Osteoblast (primary cell): ENCODE results near the gene CDH26. TPM values are rescaled to one million over a fixed set of nuclear protein-coding genes. Genes with fewer than 3 reads are reported as not detected.

Source experiments
- DNase-seq: peaks from one replicate; pipeline ENCODE4 v3.0.0; 2011; ENCODE audit warnings: low spot score, mixed read lengths; ENCODE audit not compliant: insufficient read length; ENCODE audit errors: missing footprints
- H2AFZ ChIP-seq: 2 replicates; pipeline ENCODE4 v1.6.0; 2011; ENCODE audit warnings: mild to moderate bottlenecking, low read length
- H3K27ac ChIP-seq: 2 replicates; pipeline ENCODE4 v1.5.1; 2011; ENCODE audit warnings: mild to moderate bottlenecking, low read depth, low read length, moderate library complexity
- H3K27me3 ChIP-seq: 2 replicates; pipeline ENCODE4 v1.6.0; 2012; ENCODE audit warnings: mild to moderate bottlenecking, control low read depth, inconsistent platforms, low read length, moderate library complexity; ENCODE audit not compliant: insufficient read depth
- H3K36me3 ChIP-seq: 2 replicates; pipeline ENCODE4 v1.5.1; 2011; ENCODE audit warnings: mild to moderate bottlenecking, low read length, control low read depth, moderate library complexity; ENCODE audit not compliant: insufficient read depth
- H3K4me1 ChIP-seq: 2 replicates; pipeline ENCODE4 v1.5.1; 2011; ENCODE audit warnings: mild to moderate bottlenecking, low read length, control low read depth, moderate library complexity; ENCODE audit not compliant: insufficient read depth
- H3K4me2 ChIP-seq: 2 replicates; pipeline ENCODE4 v1.6.0; 2011; ENCODE audit warnings: mild to moderate bottlenecking, low read length; ENCODE audit not compliant: insufficient read depth
- H3K4me3 ChIP-seq: fragments of 200-600 bp; sonication (generic); 3 replicates; pipeline ENCODE4 v1.5.1; 2012; ENCODE audit warnings: mild to moderate bottlenecking, low read length, inconsistent platforms; ENCODE audit not compliant: insufficient read depth
- H3K79me2 ChIP-seq: 2 replicates; pipeline ENCODE4 v1.6.0; 2012; ENCODE audit warnings: mild to moderate bottlenecking, low read length, control low read depth, inconsistent platforms; ENCODE audit not compliant: insufficient read depth
- H3K9me3 ChIP-seq: 2 replicates; pipeline ENCODE4 v1.5.1; 2011; ENCODE audit warnings: low read depth, low read length, control low read depth
- H4K20me1 ChIP-seq: 2 replicates; pipeline ENCODE4 v1.6.0; 2012; ENCODE audit warnings: mild to moderate bottlenecking, low read length, control low read depth; ENCODE audit not compliant: insufficient read depth
- total RNA-seq: library from RNA; depleted of rRNA; stranded (reverse); fragments of >200 nt; gene quantifications from 2 replicates; pipeline ENCODE4 v1.2.3, GENCODE V29; 2012
- TF ChIP-seq, protein P1 (sequence below): IDR thresholded peaks from 2 replicates; pipeline ENCODE4 v1.5.1; 2011; ENCODE audit warnings: mild to moderate bottlenecking, low read depth, low read length, moderate library complexity; ENCODE audit errors: extremely low read depth

The CDH26 gene
- total RNA-seq, 1 donor: under 0.01 TPM

DNA sequence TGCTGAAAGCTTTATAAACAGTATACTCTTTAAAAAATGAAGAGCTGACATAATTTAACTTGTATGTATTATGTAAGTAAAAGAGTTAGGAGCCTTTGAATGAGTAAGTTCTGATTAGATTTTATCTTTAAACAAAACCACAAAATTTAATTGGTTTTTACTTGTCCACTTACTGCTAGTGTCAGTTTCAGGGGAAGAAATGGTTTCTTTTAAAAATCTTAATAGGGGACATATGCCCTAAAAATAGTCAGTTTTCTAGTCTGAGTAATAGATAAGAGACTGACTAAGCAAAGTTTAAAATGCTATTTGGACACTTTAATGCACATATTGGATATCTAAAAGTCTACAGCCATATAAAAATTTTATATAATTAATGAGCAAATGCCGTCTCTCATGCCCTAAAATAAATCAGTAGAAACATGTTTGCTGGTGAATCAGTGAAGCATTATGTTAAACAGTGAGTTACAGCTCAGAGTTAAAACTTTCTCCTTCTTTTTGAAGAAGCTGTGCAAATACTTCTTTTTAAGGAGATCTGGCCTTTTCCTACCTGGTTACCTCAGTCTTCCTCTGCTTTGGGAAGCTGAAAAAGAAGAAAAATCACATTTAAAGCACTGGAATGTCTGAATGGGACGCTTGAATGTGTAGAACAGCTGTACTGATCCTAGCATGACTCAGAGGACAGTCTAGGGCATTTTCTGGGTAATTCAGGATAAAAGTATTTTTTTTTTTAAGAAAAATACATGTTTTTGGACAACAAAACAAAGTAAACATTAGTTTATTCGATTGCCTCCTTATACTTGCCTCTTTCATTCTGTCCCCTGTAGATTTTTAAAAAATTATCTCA is 55.3 kb downstream of the CDH26 start:
- Histone ChIP-seq H3K79me2 (no peaks in the 10 kb centered on the region), H3K4me1 (no peaks in the 10 kb centered on the region), H3K36me3 (no peaks in the 10 kb centered on the region), H3K27ac (no peak overlapping the region), H3K4me2 (no peak overlapping the region), H4K20me1 (no peaks in the 10 kb centered on the region), H2AFZ (no peak overlapping the region), H3K27me3 (no peaks in the 10 kb centered on the region), H3K9me3 (no peaks in the 10 kb centered on the region), H3K4me3 (no peak overlapping the region)
- TF ChIP-seq, protein P1, sequence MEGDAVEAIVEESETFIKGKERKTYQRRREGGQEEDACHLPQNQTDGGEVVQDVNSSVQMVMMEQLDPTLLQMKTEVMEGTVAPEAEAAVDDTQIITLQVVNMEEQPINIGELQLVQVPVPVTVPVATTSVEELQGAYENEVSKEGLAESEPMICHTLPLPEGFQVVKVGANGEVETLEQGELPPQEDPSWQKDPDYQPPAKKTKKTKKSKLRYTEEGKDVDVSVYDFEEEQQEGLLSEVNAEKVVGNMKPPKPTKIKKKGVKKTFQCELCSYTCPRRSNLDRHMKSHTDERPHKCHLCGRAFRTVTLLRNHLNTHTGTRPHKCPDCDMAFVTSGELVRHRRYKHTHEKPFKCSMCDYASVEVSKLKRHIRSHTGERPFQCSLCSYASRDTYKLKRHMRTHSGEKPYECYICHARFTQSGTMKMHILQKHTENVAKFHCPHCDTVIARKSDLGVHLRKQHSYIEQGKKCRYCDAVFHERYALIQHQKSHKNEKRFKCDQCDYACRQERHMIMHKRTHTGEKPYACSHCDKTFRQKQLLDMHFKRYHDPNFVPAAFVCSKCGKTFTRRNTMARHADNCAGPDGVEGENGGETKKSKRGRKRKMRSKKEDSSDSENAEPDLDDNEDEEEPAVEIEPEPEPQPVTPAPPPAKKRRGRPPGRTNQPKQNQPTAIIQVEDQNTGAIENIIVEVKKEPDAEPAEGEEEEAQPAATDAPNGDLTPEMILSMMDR: no peak
- no peak for DNase-seq

DNA sequence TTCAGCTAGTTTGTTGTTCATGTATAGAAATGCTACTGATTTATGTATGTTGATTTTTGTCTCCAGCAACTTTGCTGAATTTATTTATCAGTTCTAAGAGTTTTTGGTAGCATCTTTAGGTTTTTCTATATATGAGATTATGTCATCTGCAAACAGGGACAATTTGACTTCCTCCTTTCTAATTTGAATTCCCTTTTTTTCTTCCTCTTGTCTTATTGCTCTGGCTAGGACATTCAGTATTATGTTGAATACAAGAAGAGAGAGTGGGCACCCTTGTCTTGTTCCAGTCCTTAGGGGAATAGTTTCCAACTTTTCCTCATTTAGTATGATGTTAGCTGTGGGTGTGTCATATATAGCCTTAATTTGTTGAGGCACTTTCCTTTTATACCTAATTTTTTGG is 58.2 kb downstream of the CDH26 start:
- TF ChIP-seq, protein P1: no peak
- H3K4me3 ChIP-seq: no peak overlapping the region
- DNase-seq: no peak
- no peaks in the 10 kb centered on the region for H3K4me1 ChIP-seq
- H3K79me2 ChIP-seq: no peaks in the 10 kb centered on the region
- no peak overlapping the region for H3K4me2 ChIP-seq
- no peaks in the 10 kb centered on the region for H4K20me1 ChIP-seq
- no peaks in the 10 kb centered on the region for H3K27me3 ChIP-seq
- no peak overlapping the region for H3K27ac ChIP-seq
- H3K9me3 ChIP-seq: no peaks in the 10 kb centered on the region
- H3K36me3 ChIP-seq: no peaks in the 10 kb centered on the region
- H2AFZ ChIP-seq: no peak overlapping the region

DNA sequence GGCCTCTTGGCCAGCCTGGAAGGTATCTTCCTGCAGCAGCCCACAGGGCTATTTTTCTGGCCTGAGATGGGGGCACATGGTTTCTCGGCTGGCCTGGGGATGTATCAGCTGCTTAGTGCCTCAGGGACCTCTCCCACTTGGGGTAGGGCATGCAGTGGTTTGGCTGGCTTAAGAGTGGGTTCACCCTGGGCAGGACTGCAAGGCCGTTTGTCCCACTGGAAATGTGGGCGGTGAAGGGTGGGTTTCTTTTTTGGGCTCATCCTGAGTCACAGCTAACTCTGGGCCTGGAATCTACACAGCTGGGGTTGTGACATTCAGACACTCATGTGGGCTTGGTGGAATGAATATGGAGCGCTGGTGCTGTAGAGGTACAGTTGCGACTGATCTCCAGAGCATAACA is 62.0 kb downstream of the CDH26 start:
- no peak overlapping the region for H3K27ac ChIP-seq

DNA sequence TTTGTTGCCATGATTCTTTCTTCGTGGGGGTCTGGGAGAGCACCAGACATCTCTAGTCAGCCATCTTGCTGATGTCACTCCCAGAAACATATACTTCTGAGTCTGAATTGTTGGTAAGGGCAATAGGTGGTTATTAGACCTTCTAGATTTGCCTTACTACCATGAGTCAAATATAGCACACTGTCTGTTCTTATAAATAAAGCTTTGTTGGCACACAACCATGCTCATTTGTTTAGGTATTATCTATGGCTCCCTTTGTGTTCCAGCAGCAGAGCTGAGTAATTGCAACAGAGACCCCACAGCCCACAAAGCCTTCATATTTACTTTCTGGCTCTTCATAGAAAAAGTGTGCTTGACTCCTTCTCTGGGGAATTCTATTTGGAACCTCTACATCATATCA is 62.9 kb downstream of the CDH26 start:
- Histone ChIP-seq H3K4me3 (no peak overlapping the region), H3K4me2 (no peak overlapping the region), H4K20me1 (no peaks in the 10 kb centered on the region), H3K27ac (no peak overlapping the region), H3K4me1 (no peaks in the 10 kb centered on the region), H3K27me3 (no peaks in the 10 kb centered on the region), H2AFZ (no peak overlapping the region), H3K36me3 (no peaks in the 10 kb centered on the region), H3K79me2 (no peaks in the 10 kb centered on the region), H3K9me3 (no peaks in the 10 kb centered on the region)
- DNase-seq: no peak
- TF ChIP-seq, protein P1: no peak

More for the DNA sequence above, 62.0 kb downstream of the CDH26 start:
- DNase-seq: no peak
- Histone ChIP-seq H3K4me2 (no peak overlapping the region), H3K4me3 (no peak overlapping the region), H4K20me1 (no peaks in the 10 kb centered on the region), H3K79me2 (no peaks in the 10 kb centered on the region), H3K27me3 (no peaks in the 10 kb centered on the region), H3K9me3 (no peaks in the 10 kb centered on the region), H2AFZ (no peak overlapping the region), H3K36me3 (no peaks in the 10 kb centered on the region), H3K4me1 (no peaks in the 10 kb centered on the region)
- TF ChIP-seq, protein P1: no peak
